HG03457 (cell line): Measurements from ENCODE around the gene CMTM5.
"Not testable (repeated sequence)": the region's sequence is repeated elsewhere in the genome, so short reads cannot be mapped to it uniquely, and the experiment has no call there.

ENCODE experiments used
- ATAC-seq: cut with Tn5 transposase; IDR thresholded peaks from one replicate; pipeline ENCODE4 v1.9.1; 2021; ENCODE audit warnings: moderate number of reproducible peaks; ENCODE audit not compliant: unreplicated experiment

CMTM5 gene

DNA sequence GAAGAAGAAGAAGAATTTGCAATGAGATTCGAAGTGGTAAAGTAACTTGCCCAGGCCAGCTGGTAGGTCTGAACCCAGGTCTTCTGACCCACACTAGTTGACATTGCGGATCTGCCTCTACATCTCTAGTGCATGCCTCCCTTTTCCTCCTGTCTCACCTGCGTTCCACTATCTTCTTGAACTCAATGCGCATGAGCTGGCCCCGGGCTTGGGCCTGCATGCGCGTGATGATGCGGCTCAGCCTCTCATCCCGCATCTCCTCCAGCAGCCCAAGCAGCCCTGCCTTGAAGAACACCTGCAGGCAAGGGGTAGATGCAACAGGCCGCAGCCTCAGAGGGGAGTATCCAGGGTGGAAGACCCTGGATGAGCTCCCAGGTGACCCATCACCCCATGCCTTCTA lies 19.3 kb downstream of the CMTM5 start:
- no peak for ATAC-seq

GRCh38 chr14:23396781-23397407 lies 20.0 kb downstream of the CMTM5 start:
- ATAC-seq, result no peak

DNA sequence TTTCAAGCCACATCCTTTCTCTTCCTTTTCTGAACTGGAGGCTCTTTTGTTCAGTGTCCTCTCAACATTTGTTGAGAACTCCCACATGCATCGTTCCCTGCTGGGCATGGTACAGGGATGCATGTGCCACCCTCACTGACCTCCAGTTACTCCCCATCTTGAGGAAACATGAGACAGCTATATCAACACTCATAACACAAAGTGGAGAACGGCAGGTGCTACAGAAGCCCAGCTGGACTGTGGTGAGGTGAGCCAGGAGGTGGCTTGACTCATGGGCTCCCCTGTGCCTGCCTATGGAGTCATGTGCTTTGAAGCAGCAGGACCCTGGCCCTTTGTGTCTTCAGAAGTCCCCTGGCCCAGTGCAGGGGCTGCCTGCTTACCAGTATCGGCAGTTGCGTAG lies 21.5 kb downstream of the CMTM5 start:
- ATAC-seq, result no peak

- ATAC-seq, result no peak
Measured at GRCh38 chr14:23399136-23399535, 22.3 kb downstream of the CMTM5 start.

DNA sequence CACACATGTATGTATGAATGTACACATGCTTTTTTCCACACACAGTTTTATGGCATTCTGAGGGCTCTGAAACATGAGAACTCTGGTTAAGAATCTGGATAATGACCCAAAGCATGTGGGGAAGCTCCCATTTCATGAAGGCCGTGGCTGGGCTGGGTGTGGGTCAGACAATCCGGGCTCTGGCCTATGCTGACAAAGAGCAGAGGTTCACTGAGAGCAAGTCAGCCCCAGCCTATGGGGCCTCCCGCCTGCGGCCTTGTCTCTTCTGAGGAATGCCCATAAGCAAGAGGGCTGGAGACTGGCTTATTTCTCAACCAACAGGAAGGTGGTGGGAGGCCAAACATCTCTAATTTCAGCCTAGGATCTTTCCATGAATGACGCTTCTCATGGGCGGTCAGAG lies 22.7 kb downstream of the CMTM5 start:
- no peak for ATAC-seq

GRCh38 chr14:23400496-23401149 lies 23.8 kb downstream of the CMTM5 start:
- not testable (repeated sequence) for ATAC-seq

DNA sequence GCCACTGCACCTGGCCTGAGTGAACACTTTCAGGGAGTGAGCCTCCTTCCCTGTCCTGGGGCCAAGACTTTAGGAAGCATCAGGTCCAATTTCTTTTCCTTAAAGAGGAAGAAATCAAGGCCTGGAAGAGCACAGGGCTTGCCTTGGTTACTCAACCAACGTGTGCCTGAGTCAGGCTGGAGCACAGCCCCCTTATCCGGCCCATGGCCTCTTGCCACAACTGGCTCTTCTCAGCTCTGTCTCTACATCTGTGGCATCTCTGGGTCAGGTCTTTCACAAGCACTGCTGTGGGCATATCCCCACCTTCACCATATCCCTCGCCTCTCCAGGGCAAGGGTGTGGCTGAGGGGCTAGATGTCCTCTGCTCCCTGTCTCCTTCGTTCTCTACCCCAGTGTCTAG lies 24.4 kb downstream of the CMTM5 start:
- no peak for ATAC-seq

DNA sequence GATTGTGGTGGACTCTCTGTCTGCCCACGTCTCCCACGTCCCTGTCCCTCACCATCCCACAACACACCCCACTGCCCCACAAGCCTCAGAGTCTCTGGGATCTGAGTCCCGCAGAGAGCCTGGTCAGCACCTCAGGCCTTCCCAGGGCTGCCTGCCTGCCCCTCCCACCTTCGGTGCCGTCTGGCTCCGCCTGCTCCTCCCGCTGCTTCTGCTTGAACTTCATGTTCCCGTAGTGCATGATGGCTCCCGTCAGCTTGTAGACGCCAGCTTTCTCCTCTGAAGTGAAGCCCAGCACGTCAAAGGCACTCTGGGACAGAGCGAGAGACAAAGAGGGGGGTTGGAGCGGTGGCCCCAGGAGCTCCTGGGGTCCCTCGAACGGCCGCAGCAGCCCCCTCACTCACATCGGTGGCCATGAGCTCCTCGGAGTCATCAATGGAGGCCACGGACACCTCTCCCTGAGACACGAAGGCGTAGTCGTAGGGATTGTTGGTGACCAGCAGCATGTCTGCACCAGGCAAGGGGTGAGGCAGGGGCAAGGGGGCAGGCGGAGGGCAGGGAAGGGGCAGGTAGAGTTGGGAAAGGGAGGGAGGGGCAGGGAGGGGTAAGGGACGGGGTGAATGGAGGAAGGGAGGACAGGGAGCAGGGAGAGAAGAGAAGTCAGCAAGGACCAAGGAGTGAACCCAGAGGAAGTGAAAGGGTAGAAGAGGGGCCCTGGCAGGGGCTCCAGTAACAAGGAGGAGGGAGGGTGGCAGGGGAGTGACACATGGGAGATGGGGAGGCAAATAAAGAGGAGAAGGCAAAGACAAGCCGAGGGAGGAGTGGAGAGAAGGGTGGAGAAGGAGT lies 25.7 kb downstream of the CMTM5 start:
- no peak for ATAC-seq

DNA sequence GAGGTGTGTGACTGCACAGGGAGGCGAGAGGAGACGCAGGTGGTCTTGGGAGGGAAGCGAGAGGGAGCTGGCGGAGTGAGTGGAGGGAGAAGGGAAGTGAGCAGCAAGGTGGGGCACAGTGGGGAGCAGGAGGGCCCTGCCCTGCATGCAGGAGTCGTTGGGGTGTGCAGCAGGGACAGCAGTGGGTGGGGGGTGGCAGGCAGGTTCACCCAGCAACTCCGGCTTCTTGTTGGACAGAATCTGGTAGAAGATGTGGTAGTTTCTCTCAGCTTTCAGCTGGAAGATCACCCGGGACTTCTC lies 26.2 kb downstream of the CMTM5 start:
- no peak for ATAC-seq

DNA sequence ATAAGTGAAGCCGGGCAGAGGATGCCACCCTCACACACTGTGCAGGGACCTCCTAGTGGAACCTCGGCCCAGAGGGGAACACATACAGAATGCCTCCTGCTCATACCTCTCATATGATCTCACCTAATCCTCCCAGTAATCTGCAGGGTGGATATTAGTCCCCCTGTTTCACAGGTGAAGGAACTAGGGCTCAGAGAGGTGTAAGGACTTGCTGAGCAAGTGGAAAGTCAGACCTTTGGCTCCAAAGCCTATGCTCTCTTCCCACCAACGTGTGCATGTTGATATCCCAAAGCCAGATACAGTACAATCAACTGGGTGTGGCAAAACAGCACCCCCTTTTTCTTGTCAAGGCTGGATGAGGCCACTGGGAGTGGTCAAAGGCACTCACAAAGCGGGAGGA lies 27.1 kb downstream of the CMTM5 start:
- ATAC-seq, result no peak

GRCh38 chr14:23404331-23404900 lies 27.6 kb downstream of the CMTM5 start:
- ATAC-seq, result no peak

- ATAC-seq, result no peak
Measured at GRCh38 chr14:23405096-23405495, 28.2 kb downstream of the CMTM5 start.

- ATAC-seq, result no peak
Measured at GRCh38 chr14:23405516-23406025, 28.7 kb downstream of the CMTM5 start.

GRCh38 chr14:23406244-23406643 lies 29.4 kb downstream of the CMTM5 start:
- ATAC-seq, result no peak

- ATAC-seq, result no peak
Measured at GRCh38 chr14:23406725-23407355, 30.0 kb downstream of the CMTM5 start.

GRCh38 chr14:23407516-23408306 lies 30.9 kb downstream of the CMTM5 start, which contains the start of gene MYH6:
MYH6 (minus strand) TSS chr14:23408273; CDS start chr14:23407223, 1,050 bp downstream.
- ATAC-seq, result no peak

DNA sequence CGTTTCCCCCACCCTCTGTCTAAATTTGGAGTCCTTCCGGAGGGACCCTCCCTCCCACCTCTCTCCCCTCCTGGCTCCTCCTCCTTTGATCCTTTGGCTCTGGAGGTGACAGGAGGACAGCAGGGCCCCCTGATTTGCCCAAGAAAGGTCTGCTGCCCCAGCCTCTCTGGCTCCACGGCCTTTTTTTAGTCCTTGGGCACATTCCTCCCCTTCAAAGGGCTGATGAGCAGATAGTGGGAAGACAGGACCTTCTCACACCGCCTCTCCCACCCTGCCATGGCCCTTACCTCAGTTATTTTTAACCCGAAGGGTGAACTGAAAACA lies 31.4 kb downstream of the CMTM5 start:
- ATAC-seq, result no peak

DNA sequence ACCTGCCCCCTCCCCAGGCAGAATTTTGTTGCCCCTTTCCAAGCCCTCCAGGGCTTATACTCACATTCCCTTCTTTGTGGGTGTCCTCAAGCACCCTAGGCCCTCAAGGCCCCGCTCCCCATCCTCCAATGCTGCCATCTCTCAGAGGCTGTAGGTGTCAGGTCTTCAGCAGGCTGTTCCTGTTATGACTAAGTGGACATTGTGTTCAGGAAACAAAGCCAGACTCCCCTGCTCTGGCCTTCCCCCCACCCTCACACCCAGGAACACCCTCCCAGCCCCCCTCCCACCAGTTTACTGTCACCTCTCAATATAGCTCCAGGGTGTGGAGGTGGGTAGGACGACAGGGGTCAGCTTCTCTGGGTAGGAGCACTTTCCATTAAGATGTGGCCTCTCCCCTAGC lies 32.6 kb downstream of the CMTM5 start:
- ATAC-seq, result no peak

- ATAC-seq, result no peak
Measured at GRCh38 chr14:23409966-23410635, 33.3 kb downstream of the CMTM5 start.
